ENCODE data around the gene EGFR.

DNA sequence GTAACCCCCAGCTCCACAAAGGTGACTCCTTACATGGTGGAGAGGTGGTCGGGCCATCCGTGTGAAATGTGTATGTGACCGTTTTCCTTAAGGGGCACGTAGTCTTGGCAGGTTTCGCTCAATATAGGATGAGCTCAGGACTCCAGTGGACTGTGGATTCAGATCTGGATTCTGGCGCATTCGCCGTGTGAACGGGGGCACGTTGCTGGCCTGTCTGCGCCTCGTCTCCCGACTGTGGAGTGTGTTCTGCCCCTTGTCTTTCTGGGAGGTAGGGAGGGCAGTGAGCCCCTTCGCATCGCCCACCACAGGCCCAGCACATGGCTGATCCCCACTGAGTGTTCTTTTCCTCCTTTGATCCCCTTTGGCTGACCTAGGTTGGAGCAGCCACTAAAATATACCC, 165.1 kb downstream of the EGFR start:
- TF ChIP-seq POLR2A (IDR thresholded peaks at IDR 0.05) (no peak), POLR2AphosphoS5 (IDR thresholded peaks at IDR 0.05) (no peak)
- TF ChIP-seq, protein P1, sequence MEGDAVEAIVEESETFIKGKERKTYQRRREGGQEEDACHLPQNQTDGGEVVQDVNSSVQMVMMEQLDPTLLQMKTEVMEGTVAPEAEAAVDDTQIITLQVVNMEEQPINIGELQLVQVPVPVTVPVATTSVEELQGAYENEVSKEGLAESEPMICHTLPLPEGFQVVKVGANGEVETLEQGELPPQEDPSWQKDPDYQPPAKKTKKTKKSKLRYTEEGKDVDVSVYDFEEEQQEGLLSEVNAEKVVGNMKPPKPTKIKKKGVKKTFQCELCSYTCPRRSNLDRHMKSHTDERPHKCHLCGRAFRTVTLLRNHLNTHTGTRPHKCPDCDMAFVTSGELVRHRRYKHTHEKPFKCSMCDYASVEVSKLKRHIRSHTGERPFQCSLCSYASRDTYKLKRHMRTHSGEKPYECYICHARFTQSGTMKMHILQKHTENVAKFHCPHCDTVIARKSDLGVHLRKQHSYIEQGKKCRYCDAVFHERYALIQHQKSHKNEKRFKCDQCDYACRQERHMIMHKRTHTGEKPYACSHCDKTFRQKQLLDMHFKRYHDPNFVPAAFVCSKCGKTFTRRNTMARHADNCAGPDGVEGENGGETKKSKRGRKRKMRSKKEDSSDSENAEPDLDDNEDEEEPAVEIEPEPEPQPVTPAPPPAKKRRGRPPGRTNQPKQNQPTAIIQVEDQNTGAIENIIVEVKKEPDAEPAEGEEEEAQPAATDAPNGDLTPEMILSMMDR (IDR thresholded peaks at IDR 0.05): no peak

Measured in sigmoid colon (tissue), 4 donors.